Right lobe of liver (tissue), 4 donors: ENCODE measurements around the gene CUEDC2.

Experiments used
- POLR2A ChIP-seq: fragments of 450-650 bp; IDR thresholded peaks from one replicate; pipeline ENCODE4 v1.6.1; 2017; ENCODE audit warnings: antibody characterized with exemption, mild to moderate bottlenecking
- TF ChIP-seq, protein P1 (sequence below), 4 donors: fragments of 200-600 bp in 3 of 4; fragments of 450-650 bp in 1 of 4; IDR thresholded peaks; one replicate each; pipeline versions ENCODE4 v1.5.1 to v1.8.0; 2016 to 2022; ENCODE audit warnings: antibody characterized with exemption in 4 of 4, mild to moderate bottlenecking in 2 of 4
- donor health status: DM: no; HTN: no; CAD: no.
- donor health status: DM: no; HTN: no; CAD: no.
- donor health status: DM: no; HTN: yes; CAD: no.

DNA sequence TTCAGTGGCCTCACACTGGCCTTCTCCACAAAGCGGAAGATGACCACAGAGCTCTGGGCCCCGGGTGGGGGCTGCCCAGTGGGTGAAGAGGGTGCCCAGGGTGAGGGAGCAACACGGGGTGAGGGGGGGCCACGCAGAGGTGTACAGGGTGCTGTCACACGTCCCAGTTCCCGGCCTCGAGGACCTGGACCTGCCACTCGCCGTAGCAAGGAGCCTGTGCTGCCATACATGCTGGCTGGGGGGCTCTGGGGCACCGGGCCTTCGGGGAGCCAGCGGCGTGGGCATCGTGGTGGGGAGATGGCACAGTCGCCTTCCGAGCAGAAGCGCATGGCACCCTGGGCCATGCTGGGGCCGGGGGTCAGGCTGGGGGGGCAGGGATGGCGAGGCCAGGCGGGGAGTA is 15.7 kb downstream of the CUEDC2 start:
- TF ChIP-seq, protein P1, sequence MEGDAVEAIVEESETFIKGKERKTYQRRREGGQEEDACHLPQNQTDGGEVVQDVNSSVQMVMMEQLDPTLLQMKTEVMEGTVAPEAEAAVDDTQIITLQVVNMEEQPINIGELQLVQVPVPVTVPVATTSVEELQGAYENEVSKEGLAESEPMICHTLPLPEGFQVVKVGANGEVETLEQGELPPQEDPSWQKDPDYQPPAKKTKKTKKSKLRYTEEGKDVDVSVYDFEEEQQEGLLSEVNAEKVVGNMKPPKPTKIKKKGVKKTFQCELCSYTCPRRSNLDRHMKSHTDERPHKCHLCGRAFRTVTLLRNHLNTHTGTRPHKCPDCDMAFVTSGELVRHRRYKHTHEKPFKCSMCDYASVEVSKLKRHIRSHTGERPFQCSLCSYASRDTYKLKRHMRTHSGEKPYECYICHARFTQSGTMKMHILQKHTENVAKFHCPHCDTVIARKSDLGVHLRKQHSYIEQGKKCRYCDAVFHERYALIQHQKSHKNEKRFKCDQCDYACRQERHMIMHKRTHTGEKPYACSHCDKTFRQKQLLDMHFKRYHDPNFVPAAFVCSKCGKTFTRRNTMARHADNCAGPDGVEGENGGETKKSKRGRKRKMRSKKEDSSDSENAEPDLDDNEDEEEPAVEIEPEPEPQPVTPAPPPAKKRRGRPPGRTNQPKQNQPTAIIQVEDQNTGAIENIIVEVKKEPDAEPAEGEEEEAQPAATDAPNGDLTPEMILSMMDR (IDR thresholded peaks at IDR 0.05) = no peak
- no peak for TF ChIP-seq POLR2A
